Superior temporal gyrus (tissue), 1 donor: ENCODE results near the gene SRPX2.
"Not testable (repeated sequence)": the region's sequence is repeated elsewhere in the genome, so short reads cannot be mapped to it uniquely, and the experiment has no call there.

ENCODE experiments used
- DNase-seq: peaks from one replicate; pipeline ENCODE4 v3.0.0-alpha.2; 2016; ENCODE audit errors: extremely low spot score

SRPX2 gene

GRCh38 chrX:100696699-100697351 is 52.8 kb downstream of the SRPX2 start:
- DNase-seq: no peak

GRCh38 chrX:100698551-100698950 is 54.6 kb downstream of the SRPX2 start:
- DNase-seq: no peak

GRCh38 chrX:100700809-100701208 is 56.8 kb downstream of the SRPX2 start:
- DNase-seq: no peak

- no peak for DNase-seq
These were observed 60.7 kb downstream of the SRPX2 start for GRCh38 chrX:100704581-100705203.

- no peak for DNase-seq
These were observed 66.8 kb downstream of the SRPX2 start for GRCh38 chrX:100710816-100711215.

- DNase-seq: no peak
These were observed 73.4 kb downstream of the SRPX2 start for GRCh38 chrX:100717363-100717762.

GRCh38 chrX:100719139-100719538 is 75.1 kb downstream of the SRPX2 start:
- DNase-seq: no peak

GRCh38 chrX:100720301-100720700 is 76.3 kb downstream of the SRPX2 start:
- no peak for DNase-seq

GRCh38 chrX:100721328-100721727 is 77.3 kb downstream of the SRPX2 start:
- DNase-seq: no peak

GRCh38 chrX:100724006-100724405 is 80.0 kb downstream of the SRPX2 start:
- DNase-seq: not testable (repeated sequence)
